ENCODE results near the gene IL2RA. TPM values are rescaled to one million over a fixed set of nuclear protein-coding genes. Genes with fewer than 3 reads are reported as not detected.

The IL2RA gene
- total and polyA plus RNA-seq, 2 donors (not counting 1 experiment from before 2014, with no cell fraction given), result 7.2 to 56.7 TPM

GRCh38 chr10:6088721-6089333 is 26.7 kb upstream of the IL2RA start, which contains the start of gene RBM17:
TSS of gene RBM17 (plus strand) at chr10:6089034. CDS start at chr10:6097066, 8,032 bp downstream.
- peak within 1 kb of the TSS; percentile 93 for H3K4me2 ChIP-seq (replicated peaks; ENCODE audit: low read depth, low read length, poor library complexity, severe bottlenecking)
- H3K36me3 ChIP-seq (replicated peaks in 1 of 2; ENCODE audit: control extremely low read depth in 1 of 2, control insufficient read depth in 1 of 2, extremely low read depth in 1 of 2, insufficient read depth in 2 of 2, low read length in 1 of 2), result no peaks in the 10 kb centered on the region
- under 1% methylated on average over 74 of the region's 77 CpGs for WGBS (ENCODE audit: insufficient coverage)
- TF ChIP-seq CTCF (IDR thresholded peaks at IDR 0.05) (peak; percentile 100), EZH2 (IDR thresholded peaks at IDR 0.05; ENCODE audit: borderline replicate concordance, insufficient read depth, low read depth, low read length, poor library complexity, severe bottlenecking) (no peak)
- peak within 1 kb of the TSS; percentile 67 for H2AFZ ChIP-seq (ENCODE audit: insufficient read depth, low read depth, low read length, poor library complexity, severe bottlenecking)
- ATAC-seq (ENCODE audit: low read depth) (peak; percentile 88), DNase-seq (peak; percentile 99)
- CTCF ChIA-PET, result interaction anchor here (0.6 to 7.8 kb wide), 10 partner anchors 17 to 317 kb away, joined by 3 to 186 read pairs (median 20); no protein-coding TSS in a partner anchor
- peak within 1 kb of the TSS; percentile 90 for H3K4me3 Mint-ChIP-seq
- peak within 1 kb of the TSS in 1 of 2 donors; percentile 78 for H3K27ac ChIP-seq (ENCODE audit: low read length in 2 of 2)
- POLR2A ChIA-PET, result interaction anchor here (0.7 to 0.8 kb wide), 2 partner anchors 21 to 193 kb away, joined by 3 to 5 read pairs; no protein-coding TSS in a partner anchor
- H3K9ac ChIP-seq (ENCODE audit: low read length), result peak within 1 kb of the TSS; percentile 80
- intact Hi-C loops (cut with micrococcal nuclease), result loop anchor here (1.0 to 5.0 kb wide), 9 partner anchors 37 to 588 kb away; partner anchors contain the start of genes ANKRD16, PFKFB3 and TASOR2
- peak within 1 kb of the TSS; percentile 92 for H3K27ac Mint-ChIP-seq
- peaks cover 63% of the 10 kb centered on the region for H3K4me1 Mint-ChIP-seq
- no peaks in the 10 kb centered on the region for H3K9me3 ChIP-seq (ENCODE audit: control extremely low read depth in 1 of 3, control insufficient read depth in 2 of 3, insufficient read depth in 1 of 3, low read length in 2 of 3)
- H4K20me1 ChIP-seq (ENCODE audit: control insufficient read depth, insufficient read depth, low read length, poor library complexity, severe bottlenecking), result peaks cover 29% of the 10 kb centered on the region
- no peaks in the 10 kb centered on the region for H3K9me3 Mint-ChIP-seq (ENCODE audit: insufficient read depth)
- peak within 1 kb of the TSS; percentile 70 to 94 (median 77) for H3K4me3 ChIP-seq (ENCODE audit: control extremely low read depth in 1 of 5, extremely low read depth in 1 of 5, insufficient read depth in 1 of 5, low read depth in 2 of 5, low read length in 4 of 5)
- peaks cover 49% of the 10 kb centered on the region for H3K79me2 ChIP-seq (ENCODE audit: control insufficient read depth, insufficient read depth, low read length)
- peaks cover 41 to 43% of the 10 kb centered on the region in 2 donors for H3K4me1 ChIP-seq (ENCODE audit: control insufficient read depth in 2 of 2, insufficient read depth in 2 of 2, low read length in 2 of 2)
- H3K27me3 Mint-ChIP-seq, result no peaks in the 10 kb centered on the region
- H3K27me3 ChIP-seq (replicated peaks in 1 of 4; ENCODE audit: control extremely low read depth in 1 of 4, control insufficient read depth in 3 of 4, insufficient read depth in 4 of 4, low read length in 3 of 4), result no peaks in the 10 kb centered on the region
